A673 (cell line): Measurements from ENCODE around the gene SLC1A7. TPM values are rescaled to one million over a fixed set of nuclear protein-coding genes. Genes with fewer than 3 reads are reported as not detected.

ENCODE experiments used
- BruUV-seq: library from RNA; stranded (reverse); fragments of 400-500 nt; replicated peaks from 2 replicates; lab custom pipeline; 2021; lab: Mats Ljungman, UMichigan
- CTCF ChIA-PET: fragments of 300-600 bp; sonication (Branson Sonifier 250); formaldehyde crosslinking; loops from one replicate; lab custom pipeline; 2022; ENCODE audit warnings: antibody characterized with exemption; lab: Charles Lee
- POLR2A ChIA-PET: fragments of 300-600 bp; sonication (Branson Sonifier 250); formaldehyde crosslinking; loops from one replicate; lab custom pipeline; 2022; ENCODE audit warnings: antibody characterized with exemption; ENCODE audit not compliant: low non-redundant PET; lab: Charles Lee
- DNase-seq: peaks from one replicate; pipeline ENCODE4 v3.0.0-alpha.2; 2015; ENCODE audit warnings: low spot score
- H3K27ac ChIP-seq: fragments of 200-600 bp; sonication (generic); 2 replicates; pipeline ENCODE4 v1.5.1; 2016; ENCODE audit warnings: mixed run types, low read depth, mild to moderate bottlenecking, mixed read lengths, antibody characterized with exemption, low read length; ENCODE audit not compliant: poor library complexity, severe bottlenecking
- H3K27me3 ChIP-seq: fragments of 200-600 bp; sonication (generic); replicated peaks from 2 replicates; pipeline ENCODE4 v1.6.1; 2017; ENCODE audit warnings: mixed run types, low read depth, mild to moderate bottlenecking, mixed read lengths, antibody characterized with exemption, low read length; ENCODE audit not compliant: insufficient read depth, poor library complexity
- H3K36me3 ChIP-seq: fragments of 200-600 bp; sonication (generic); 2 replicates; pipeline ENCODE4 v1.6.1; 2016; ENCODE audit warnings: mixed run types, mild to moderate bottlenecking, mixed read lengths, antibody characterized with exemption, low read length; ENCODE audit not compliant: insufficient read depth, poor library complexity, severe bottlenecking
- H3K4me1 ChIP-seq: fragments of 200-600 bp; sonication (generic); 2 replicates; pipeline ENCODE4 v1.6.1; 2017; ENCODE audit warnings: mixed run types, mild to moderate bottlenecking, mixed read lengths, antibody characterized with exemption, low read length; ENCODE audit not compliant: insufficient read depth, poor library complexity, severe bottlenecking
- H3K4me3 ChIP-seq: fragments of 200-600 bp; sonication (generic); 2 replicates; pipeline ENCODE4 v1.5.1; 2016; ENCODE audit warnings: low read depth, mixed run types, mild to moderate bottlenecking, mixed read lengths, low read length; ENCODE audit not compliant: poor library complexity, severe bottlenecking
- H3K9me3 ChIP-seq: fragments of 200-600 bp; sonication (generic); 2 replicates; pipeline ENCODE4 v1.6.1; 2016; ENCODE audit warnings: mixed run types, low read depth, mild to moderate bottlenecking, mixed read lengths, antibody characterized with exemption, low read length; ENCODE audit not compliant: poor library complexity, severe bottlenecking
- CTCF ChIP-seq: fragments of 300-800, 200-600 bp; sonication (generic); conservative IDR thresholded peaks from 2 replicates; pipeline ENCODE4 v1.5.1; 2017; ENCODE audit warnings: low read depth, mild to moderate bottlenecking, antibody characterized with exemption, low read length, moderate library complexity, mixed read lengths
- EZH2 ChIP-seq: fragments of 200-600 bp; sonication (generic); IDR thresholded peaks from 2 replicates; pipeline ENCODE4 v1.6.1; 2017; ENCODE audit warnings: borderline replicate concordance, low read depth, mild to moderate bottlenecking, mixed read lengths, antibody characterized with exemption, low read length; ENCODE audit not compliant: poor library complexity, severe bottlenecking
- intact Hi-C: fragments of 100-400 bp; cut with micrococcal nuclease; formaldehyde crosslinking; loops from one replicate; pipeline ENCODE4 v1.10.0; 2022; ENCODE audit not compliant: unreplicated experiment
- total RNA-seq: library from RNA; stranded (reverse); gene quantifications from 2 replicates; pipeline ENCODE4 v1.2.3, GENCODE V29; 2021

The SLC1A7 gene
- total RNA-seq, 1 experiment from 2014 or later: not detected

GRCh38 chr1:53063744-53064515 is 78.5 kb downstream of the SLC1A7 start:
- POLR2A ChIA-PET: no interaction called here
- Histone ChIP-seq H3K36me3 (no peaks in the 10 kb centered on the region), H3K27me3 (peaks cover 10% of the 10 kb centered on the region), H3K9me3 (no peaks in the 10 kb centered on the region), H3K4me1 (no peaks in the 10 kb centered on the region), H3K27ac (no peak overlapping the region), H3K4me3 (no peak overlapping the region)
- TF ChIP-seq EZH2 (no peak), CTCF (no peak)
- CTCF ChIA-PET: no interaction called here
- no peak for DNase-seq
- intact Hi-C loops: loop anchor here (10.0 kb wide), 1 partner anchor 121 kb away; no protein-coding TSS in a partner anchor
- no TSS peak for BruUV-seq

GRCh38 chr1:53062708-53063591 is 79.5 kb downstream of the SLC1A7 start:
- H3K9me3 ChIP-seq: no peaks in the 10 kb centered on the region
- ChIA-PET POLR2A (no interaction called here), CTCF (no interaction called here)
- H3K4me3 ChIP-seq: peak overlapping the region; percentile 60
- H3K36me3 ChIP-seq: no peaks in the 10 kb centered on the region
- no peak for TF ChIP-seq CTCF
- TF ChIP-seq EZH2: no peak
- intact Hi-C loops: loop anchor here (10.0 kb wide), 1 partner anchor 122 kb away; no protein-coding TSS in a partner anchor
- no peak for DNase-seq
- no peak overlapping the region for H3K27ac ChIP-seq
- peaks cover 10% of the 10 kb centered on the region for H3K27me3 ChIP-seq
- H3K4me1 ChIP-seq: no peaks in the 10 kb centered on the region
- BruUV-seq: no TSS peak

GRCh38 chr1:53061859-53062707 is 80.4 kb downstream of the SLC1A7 start, which contains the start of gene PODN:
Gene PODN, plus strand, starts transcription at chr1:53062213. Its CDS starts 7,643 bp downstream, at chr1:53069856.
- ChIA-PET CTCF (no interaction called here), POLR2A (no interaction called here)
- peak within 1 kb of the TSS; percentile 60 for H3K4me3 ChIP-seq
- no TSS peak for BruUV-seq
- no peaks in the 10 kb centered on the region for H3K4me1 ChIP-seq
- DNase-seq: peak; percentile 37
- intact Hi-C loops: loop anchor here (10.0 kb wide), 1 partner anchor 123 kb away; no protein-coding TSS in a partner anchor
- H3K36me3 ChIP-seq: no peaks in the 10 kb centered on the region
- H3K27me3 ChIP-seq: peaks cover 10% of the 10 kb centered on the region
- H3K27ac ChIP-seq: no peak within 1 kb of the TSS
- H3K9me3 ChIP-seq: no peaks in the 10 kb centered on the region
- TF ChIP-seq CTCF: no peak
- no peak for TF ChIP-seq EZH2
